Ovary (tissue), 3 donors: ENCODE measurements around the gene SLC6A4.

Experiments
- CTCF ChIP-seq, 3 donors: fragments of 450-650 bp in 2 of 3; fragments of 200-600 bp in 1 of 3; IDR thresholded peaks; one replicate each; pipeline versions ENCODE4 v1.5.1 to v1.8.0; 2016 to 2022; ENCODE audit warnings: antibody characterized with exemption in 3 of 3, mild to moderate bottlenecking in 1 of 3
- EP300 ChIP-seq: sonication (generic); formaldehyde crosslinking; IDR thresholded peaks from one replicate; pipeline ENCODE4 v1.6.1; 2017; ENCODE audit warnings: antibody characterized with exemption
- donor health status: DM: no; HTN: no; CAD: no.

- no peak for TF ChIP-seq EP300
- TF ChIP-seq CTCF (IDR thresholded peaks at IDR 0.05), result no peak
Measured at GRCh38 chr17:30232824-30233427, 2.6 kb downstream of the SLC6A4 start.
